Left hindlimb (tissue), 1 donor: Measurements from ENCODE around the gene MCC.

ENCODE experiments used
- DNase-seq: peaks from one replicate; pipeline ENCODE4 v3.0.0-alpha.2; 2018

Gene MCC

DNA sequence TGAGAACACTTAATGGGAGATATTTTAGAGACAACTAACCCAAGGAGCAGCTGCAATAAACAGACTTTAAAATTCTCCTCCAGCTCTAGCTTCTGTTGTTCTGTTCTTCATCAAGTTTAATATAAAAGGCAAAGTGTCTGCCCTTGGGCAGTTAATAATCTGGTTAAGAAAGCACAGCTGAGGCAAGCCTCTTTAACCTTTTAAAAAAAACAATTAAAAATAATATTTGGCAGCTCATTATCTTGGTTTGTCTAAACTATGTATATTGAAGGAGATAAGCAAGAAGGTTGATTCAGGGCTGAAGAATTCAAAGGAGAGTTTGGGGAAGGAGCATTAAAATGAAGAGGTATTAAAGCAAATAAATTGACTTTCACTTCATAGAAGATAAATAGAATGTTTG is 128.8 kb downstream of the MCC start:
- no peak for DNase-seq

DNA sequence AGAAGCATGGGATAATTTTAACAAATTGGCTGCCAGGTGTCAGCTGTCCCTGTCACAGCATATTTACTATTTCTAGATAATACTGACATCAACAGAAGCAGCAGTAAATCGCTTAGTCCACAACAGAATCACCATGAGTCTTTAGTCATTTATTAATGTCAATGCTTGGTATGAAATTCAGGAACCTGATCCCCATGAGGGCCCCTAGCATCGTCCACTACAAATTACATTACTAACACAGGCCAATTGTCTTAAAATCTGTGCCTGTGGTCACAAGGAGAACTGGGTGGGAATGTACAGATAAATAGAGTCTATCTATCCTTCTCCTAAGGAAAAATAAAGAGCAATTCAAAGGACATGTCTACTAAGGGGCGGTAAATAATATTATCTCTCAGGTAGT is 129.6 kb downstream of the MCC start:
- no peak for DNase-seq

DNA sequence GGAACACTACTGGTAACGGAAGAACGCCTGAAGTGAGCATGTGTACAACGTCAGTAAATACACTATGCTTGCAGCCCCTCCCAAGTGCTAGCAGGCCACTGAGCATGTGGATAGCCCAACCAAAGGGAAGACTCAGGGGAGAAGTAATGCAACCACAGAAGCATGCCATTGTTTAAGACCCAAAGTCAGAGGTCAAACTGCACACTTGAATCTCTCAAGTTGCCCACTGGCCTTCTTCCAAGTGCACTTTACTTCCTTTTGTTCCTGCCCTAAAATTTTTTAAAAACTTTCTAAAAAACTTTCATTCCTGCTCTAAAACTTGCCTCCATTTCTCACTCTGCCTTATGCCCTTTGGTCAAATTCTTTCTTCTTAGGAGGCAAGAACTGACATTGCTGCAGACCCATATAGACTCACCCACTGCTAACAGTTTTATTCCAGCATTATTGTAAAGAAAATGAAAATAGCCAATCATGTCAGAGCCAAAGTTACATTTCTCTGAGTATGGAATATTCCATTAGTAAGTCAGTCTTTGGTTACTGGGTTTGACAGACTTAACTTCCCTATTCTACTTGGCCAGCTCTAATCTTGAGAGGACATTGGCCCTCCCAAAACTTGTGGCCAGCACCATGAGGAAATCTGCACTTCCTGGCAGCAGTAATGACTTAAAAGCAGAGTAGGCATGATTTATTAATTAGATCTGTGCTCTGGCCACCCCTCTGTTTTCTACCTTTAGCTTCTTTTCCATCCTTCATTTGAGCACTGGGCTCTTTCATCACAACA is 130.4 kb downstream of the MCC start:
- DNase-seq = no peak

DNA sequence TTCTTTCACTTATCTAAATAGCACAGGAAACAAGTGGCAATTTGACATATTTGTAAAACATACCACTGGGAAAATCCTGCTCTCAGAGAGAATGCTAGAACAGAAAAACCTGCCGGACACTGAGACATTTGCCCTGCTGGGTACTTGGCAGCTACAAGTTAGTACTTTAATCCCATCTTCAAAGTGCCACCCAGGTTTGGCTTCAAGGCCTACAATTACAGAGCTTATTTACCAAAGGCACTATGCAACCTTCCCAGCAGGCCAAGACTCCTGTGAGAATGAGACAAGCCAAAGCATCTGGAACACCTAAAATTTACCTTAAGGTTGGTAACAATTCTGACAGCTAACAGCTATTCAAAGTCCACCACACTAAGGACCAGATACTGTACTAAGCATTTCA is 131.8 kb downstream of the MCC start:
- DNase-seq = no peak

DNA sequence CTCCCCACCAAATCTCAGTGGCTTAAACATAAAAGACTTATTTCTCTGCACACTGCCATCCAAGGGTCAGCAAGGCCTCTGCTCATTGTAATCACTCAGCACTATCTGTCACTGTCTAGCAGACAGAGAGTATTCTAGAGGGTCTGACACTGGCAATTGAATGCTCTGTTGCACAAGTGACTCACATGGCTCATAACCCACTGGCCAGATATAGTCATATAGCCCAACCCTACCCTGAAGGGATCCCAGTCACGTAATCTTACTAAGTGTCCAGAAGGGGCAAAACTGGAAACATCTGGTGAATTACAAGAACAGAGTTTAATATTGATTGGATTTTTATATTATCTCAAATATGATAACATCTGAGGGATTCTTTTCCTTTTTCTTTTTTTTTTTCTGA is 134.2 kb downstream of the MCC start:
- no peak for DNase-seq

DNA sequence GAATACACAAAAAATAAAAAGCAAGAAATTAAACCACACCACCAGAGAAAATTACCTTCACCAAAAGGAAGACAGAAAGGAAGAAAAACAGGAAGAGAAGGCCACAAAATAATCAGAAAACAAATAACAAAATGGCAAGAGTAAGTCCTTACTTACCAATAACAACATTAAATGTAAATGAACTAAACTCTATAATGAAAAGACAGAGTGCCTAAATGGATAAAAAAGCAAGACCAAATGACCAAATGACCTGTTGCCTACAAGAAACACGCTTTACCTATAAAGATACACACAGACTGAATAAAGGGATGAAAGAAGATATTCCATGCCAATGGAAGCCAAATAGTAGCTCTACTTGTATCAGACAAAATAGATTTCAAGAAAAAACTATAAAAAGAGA is 140.7 kb downstream of the MCC start:
- no peak for DNase-seq

DNA sequence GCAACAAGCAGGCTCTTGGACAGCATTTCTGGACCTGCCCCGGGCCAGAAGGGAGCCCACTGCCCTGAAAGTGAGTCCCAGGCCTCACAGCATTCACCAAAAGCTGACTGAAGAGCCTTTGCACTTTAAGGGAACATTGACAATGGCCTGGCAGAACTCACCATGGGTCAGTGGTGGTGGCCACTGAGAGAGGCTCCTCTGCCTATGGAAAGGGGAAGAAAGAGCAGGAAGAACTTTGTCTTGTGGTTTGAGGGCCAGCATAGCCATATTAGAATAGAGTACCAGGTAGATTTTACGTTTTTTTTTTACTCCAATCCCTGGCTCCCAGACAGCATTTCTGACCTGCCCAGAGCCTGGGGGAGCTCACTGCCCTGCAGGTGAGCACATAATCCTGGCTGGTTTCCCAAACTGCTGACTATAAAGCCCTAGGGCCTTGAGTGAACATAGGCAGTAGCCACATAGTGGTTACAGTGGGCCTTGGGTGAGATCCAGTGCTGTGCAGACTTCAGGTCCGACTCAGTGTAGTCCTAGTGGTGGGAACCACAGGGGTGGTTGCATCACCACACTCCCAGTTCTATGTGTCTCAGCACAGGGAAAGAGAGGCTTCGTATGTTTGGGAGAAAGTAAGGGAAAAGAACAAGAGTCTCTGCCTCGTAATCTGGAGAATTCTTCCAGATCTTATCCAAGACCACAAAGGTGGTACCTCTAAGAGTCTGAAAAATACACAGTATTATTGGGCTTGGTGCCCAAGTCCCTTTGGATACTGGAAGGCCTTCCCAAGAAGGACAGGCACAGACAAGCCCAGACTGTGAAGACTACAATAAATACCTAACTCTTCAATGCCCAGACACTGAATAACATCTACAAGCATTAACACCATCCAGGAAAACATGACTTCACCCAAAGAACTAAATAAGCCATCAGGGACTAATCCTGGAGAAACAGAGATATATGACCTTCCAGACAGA is 143.0 kb downstream of the MCC start:
- DNase-seq = no peak

DNA sequence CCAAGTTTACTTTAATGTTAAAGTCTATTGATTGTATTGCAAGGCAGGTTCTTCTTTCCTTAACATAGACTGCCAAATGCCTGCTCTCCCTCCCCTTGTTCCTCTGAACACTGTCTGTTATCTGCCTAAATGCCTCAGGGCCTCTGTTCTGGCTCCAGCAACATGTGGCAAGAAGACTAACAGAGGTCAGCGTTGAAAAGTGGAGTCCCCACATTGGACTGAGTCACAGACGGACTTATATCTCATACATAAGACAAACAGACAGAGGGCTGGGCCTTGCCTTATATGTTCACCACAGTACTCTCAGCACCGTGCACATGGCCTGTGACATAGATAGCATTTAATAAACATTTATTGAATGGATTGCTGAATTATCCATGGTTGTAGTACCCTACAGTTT is 144.9 kb downstream of the MCC start:
- no peak for DNase-seq

DNA sequence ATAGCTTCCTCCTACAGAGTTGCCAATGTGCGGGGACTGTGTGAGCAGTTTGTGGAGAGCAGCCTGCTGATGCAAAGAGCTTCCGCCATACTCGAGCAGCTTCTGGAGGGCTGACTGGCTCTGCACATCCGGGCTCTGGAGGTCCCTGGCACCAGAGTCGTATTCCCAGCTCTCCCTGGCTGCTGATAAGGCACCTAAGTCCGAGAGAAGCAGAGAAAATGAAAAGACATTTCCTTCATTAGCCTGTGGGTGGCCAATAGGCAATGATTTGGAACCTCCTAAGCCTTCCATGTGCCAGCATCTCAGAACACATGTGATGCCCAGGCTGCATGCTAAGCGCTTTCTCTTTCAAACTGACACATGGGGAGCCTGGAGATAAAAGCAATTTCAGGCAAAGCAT is 147.7 kb downstream of the MCC start:
- no peak for DNase-seq

DNA sequence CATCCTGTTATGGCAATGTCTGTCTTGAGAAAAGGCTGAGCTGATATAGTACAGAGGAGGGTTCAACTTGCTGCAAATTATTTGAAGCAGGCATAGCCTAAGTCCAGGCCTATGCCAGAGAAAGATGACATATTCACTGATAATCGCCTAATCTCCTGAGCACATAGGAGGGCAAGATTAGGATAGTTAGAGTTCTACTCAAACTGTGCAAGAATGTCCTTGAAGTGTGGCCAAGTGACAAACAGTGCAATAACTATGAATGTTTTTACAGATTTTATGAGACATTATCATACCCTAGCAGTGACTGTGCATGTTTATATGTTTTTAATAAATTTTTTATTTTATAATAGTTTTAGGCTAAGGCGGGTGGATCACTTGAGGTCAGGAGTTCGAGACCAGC is 149.6 kb downstream of the MCC start:
- no peak for DNase-seq

DNA sequence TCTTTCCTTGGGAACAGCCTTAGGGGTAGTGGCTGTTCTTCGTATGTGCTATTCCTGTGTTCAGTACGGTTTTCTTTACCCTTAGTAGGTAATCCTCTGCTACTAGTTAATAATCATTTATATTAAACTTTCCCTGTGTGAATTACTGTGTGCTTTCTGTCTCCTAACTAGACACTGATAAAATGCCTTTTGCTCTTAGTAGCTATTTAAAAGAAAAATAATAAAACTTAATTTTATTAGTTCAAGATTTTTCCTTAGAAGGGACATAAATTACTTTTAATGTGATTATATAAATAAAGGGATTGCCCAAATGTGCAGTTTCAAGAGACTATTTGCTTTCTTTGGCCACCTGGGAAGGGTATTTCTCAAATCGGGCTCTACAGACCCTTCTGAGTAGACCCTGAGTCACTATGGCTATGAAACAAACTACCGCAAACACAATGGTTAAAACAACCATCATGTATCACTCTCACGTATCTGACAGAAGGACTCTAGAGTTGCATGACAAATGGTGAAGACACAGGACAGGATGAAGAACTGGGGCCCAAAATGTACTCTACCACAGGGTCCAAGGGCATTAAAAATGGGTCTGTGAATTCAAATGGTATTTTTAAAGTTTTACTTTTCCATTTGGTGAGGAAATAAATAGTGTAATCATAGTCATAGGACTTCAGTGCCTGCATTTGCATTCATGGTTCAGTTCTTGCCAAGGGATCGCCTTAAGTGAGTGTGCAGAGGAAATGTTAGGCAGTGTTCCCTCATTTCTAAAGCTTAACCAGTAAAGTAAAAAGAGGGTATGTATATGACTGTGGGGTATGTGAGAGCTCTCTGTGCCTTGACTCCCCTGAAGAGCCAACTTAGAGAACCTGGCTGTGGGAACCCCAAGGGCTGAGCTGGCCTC is 150.5 kb downstream of the MCC start:
- no peak for DNase-seq

DNA sequence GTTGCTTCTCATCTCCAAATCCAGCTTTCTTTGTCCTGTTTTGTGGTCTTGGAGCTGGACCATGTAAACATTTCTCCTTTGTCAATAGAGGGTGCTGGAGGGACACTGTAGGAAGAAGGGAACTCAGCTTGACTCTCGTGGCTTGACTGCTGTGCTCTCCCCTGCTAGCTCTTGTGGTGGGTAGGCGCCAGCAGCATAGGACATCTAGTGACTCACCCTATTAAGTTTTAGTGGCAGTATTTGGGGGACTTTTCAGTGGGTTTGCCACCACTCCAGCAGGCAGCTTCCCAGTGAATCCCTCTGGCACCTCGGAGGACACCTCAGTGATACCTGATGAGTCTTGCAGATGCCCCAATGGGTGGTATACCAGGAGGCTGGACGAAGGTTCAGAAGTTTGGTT is 151.3 kb downstream of the MCC start:
- no peak for DNase-seq

DNA sequence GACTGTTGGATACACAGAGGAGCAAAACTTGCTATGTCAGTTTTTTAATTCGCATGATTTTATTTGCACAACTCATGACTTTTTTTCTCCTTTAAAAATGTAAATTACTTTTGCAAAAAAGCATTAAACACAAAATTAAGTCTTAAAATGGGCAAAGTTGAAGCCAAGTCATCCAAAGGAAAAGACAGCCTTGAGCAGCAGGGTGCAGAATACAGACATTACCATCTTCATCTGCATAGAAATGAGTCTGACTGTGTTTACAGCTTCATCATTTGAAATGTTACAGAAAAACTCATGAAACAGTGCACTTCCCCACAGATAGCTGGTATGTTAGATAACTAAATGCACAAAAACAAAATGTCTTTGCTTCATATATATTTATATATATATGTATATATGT is 154.8 kb downstream of the MCC start:
- DNase-seq = no peak

DNA sequence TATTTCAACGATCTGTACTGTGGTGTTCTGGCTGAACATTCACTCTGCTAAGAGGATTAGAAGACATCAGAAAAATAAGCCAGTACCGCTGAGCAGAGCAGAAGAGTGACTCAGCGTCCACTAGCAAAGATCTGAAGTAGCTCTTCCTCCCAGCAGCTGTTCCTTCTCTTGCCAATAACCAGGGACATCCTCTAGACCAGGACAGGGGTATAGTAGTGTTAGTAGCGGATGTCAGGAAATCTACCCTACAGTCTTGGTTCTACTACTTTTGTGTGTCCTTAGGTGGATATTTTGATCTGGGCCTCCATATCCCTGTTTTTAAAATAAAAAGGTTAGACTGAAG is 157.1 kb downstream of the MCC start:
- DNase-seq = no peak

DNA sequence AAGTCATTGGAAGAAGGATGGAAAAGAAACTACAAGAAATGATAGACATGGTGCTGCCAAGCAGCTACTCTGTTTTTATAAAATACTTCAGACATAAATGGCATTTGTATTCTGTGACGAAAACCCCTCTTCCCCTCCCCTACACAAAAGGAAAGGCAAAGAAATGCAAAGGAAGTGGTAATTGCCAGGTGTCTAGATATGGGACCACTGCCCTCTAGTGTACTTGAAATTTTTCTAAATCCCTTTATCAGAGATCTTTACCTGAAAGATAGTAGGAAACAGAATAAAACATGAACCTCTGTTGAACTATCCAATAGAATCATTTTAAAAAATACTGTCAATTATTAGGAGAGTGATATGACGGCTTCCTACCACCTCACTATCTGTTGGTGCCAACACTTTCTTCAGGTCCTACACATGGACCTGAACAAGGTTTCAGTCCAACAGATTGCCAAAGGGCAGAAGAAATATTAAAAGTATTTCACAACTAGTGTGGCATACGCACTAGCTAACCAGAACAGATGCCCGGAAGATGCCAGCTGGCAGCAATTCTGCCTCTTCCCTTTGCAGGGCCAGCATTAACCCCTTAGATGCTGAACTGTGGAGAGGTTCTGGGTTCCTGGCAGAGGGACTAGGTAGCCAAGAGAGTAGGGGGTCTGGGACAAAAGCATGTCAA is 157.6 kb downstream of the MCC start:
- DNase-seq = no peak

DNA sequence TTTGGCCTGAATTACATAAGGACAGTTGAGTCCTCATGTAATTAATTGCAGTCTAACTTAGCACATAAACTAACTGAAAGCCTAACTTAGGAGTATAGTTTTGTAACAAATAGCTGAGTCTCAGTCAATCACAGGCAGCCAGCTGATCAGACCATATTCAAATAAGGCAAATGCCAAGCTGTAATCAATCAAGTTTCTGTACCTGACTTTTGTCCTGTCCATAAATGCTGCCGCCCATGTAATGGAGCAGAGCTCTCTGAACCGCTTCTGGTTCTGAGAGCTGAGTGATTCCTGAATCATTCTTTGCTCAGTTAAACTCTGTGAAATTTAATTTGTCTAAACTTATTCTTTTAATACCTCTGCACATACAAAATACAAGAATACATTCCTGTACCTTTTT is 158.3 kb downstream of the MCC start:
- DNase-seq = no peak

DNA sequence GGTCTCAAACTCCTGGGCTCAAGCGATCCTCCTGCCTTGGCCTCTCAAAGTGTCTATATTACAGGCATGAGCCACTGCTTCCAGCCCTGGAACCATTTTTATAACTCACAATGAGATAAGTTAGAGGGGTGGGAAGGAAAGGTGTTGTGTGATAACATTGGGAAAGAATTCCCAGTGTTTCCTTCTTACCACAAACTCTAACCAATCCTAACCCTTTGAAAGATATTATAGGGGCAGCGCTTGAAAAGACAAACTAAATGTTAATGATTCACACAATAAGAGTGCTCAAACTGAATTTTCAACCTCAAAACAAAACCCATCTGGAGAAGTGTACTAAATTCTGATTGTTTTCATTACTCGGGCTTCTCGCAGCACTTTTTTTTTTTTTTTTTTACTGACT is 163.2 kb downstream of the MCC start:
- DNase-seq = no peak

DNA sequence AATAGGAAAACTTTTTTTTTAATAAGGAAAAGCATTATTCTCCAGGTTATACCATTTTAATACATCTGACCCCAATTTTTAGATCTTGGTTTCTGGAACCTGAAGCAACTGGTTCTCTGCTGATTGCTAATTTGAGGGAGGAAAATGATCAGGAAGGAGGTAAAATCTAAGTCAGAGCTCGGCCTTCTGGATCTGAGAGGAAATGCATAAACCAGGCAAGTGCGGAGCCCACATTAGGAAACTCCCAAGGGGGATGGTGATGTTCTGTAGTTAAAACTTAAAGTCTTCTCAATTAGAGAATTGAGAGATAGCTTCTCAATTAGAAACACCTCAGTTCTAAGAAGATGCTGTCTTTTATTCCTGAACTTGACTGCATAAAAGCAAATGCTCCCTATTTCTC is 167.0 kb downstream of the MCC start:
- no peak for DNase-seq

DNA sequence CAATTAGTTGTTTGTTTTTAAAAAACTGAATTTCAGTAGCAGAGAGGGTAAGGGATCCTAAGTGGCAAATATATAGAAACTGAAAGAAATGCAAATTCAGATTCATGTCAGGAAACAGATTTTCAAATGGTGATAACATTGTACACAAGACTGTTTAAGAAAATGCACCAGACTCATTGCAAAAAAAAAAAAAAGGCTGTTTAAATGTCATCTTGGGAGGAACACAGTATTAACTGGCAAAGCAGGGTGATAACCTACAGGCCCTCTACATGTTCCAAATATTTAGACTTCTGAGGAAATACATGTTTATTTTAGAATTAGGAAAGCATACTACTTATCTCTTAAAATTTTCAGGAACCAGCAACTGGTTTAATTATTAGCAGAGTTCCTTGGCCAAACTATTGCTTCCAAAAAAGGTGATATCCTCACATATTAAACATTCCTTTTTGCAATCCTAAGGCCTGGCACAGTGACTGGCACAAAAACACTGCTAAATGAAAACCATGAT is 167.9 kb downstream of the MCC start:
- no peak for DNase-seq

DNA sequence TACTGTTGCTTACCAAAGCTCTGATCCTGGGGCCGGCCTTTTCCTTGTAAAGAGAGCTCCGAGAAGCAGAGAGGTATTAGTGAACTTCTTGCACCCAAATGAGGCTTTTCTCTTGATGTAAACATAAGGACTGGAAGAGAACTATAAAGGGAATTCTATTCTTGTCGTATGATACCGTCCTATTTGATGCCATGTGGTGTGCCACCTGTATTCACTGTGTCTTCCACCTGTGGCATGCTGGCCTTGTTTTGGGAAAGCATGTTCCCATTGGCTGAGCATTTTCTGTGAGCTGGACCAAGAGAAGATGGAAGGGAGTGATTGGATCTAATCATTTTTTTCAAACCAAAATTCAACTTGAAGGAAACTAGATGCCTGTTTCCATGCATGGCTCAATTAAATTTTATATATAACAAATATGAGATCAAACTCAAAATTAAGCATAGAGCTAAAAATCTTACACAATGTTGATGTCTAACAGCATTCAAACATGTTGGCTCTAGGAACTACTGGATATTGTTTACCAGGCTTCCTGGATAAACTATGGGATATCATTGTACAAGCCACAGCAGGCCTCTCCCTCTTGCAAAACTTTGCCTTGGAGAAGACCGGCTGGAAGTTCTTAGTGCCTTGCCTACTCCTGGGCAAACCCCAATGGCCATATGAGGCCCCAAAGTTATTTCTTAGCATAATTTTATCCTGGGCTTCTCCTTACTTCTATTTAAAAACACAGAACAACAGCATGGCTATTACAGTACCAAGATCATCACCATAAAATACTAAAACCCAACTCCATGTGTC is 168.8 kb downstream of the MCC start:
- no peak for DNase-seq

DNA sequence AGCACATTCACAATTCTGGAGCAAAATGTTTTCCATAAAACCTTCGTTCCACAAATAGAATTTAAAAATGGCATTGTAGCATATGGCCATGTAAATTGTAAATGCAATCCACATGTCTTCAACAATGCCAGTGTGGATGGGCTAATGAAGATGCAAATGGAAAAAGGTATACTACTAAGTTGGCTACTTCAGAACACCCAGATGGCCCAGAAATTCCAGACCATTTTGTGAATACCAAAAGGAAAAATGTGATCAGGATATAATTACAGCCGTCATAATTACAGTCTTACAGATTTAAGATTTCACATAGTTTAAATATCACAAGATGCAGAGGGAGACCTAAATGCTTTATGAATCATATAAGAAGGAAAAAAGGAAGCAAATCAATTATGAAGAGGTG is 170.6 kb downstream of the MCC start:
- no peak for DNase-seq

DNA sequence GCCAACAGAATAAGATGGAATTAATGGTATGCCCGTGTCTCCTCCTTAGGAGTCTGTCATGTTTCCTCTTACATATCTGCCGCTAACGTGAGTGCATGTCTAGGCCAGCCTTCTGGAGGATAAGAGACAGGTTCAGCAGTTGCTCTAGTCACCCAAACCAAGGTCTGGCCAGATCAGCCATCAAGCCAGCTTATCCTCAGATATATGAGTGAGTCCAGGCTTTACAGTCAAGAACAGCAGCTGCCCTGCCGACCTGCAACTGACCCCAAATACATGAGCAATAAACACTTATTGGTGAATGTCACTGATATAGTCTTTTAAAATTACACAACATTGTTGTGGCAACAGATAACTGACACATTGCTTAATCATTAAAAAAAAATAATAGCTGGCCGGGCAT is 177.0 kb downstream of the MCC start:
- no peak for DNase-seq
